SKM-1 (cell line): Measurements from ENCODE around the gene RALY.

ENCODE experiments used
- DNase-seq: peaks from one replicate; lab custom pipeline; 2025; ENCODE audit not compliant: unreplicated experiment; lab: John Stamatoyannopoulos, UW

Gene RALY

GRCh38 chr20:33993576-33994221, at the start of gene RALY:
RALY (plus strand) TSS chr20:33993911; CDS start chr20:34072075, 78,164 bp downstream.
- peak; percentile 98 for DNase-seq

DNA sequence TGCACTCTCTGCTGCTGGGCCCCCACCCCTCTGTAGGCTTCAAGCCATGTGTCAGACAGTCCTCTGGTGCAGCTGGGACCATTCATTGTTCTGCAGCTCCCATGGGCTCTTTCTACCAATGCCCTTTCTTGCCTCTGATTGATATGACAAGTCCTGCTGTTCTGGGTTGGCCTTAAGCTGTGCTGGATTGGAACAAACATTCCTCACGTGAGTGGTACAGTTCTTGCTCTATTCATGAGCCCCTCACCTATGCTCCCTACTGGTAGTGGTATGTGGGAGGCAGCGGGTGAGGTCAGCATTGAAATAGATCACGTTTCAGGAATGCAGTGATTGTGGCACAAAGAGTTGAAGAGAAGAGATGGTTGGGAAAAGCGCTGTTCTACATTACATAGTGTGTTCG, 48.8 kb upstream of the RALY start:
- DNase-seq: no peak

DNA sequence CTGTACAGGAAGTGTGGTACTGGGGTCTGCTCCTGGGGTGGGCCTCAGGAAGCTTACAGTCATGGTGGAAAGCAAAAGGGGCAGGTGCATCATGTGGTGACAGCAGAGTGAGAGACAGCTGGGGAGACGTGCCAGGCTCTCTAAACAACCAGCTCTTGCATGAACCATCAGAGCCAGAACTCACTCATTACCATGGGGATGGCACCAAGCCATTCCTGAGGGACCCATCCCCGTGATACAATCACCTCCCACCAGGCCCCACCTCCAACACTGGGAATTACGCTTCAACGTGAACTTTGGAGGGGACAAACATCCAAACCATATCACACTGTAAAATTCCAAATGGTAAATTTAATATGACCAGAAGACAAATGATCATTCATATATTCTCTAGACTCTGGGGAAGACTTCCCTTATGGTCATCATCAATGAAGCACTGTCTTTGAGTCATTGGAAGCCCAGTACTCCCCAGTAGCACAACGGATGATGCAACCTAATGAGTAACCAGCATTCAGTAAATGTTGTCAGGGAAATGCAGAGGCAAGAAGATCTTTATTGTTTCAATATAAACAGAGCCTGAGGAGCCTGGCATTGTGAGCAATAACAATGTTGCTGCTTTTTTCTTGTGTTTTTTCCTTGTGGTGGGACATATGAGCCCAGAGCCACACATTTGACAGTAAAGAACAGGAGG, 48.2 kb upstream of the RALY start:
- DNase-seq: no peak

DNA sequence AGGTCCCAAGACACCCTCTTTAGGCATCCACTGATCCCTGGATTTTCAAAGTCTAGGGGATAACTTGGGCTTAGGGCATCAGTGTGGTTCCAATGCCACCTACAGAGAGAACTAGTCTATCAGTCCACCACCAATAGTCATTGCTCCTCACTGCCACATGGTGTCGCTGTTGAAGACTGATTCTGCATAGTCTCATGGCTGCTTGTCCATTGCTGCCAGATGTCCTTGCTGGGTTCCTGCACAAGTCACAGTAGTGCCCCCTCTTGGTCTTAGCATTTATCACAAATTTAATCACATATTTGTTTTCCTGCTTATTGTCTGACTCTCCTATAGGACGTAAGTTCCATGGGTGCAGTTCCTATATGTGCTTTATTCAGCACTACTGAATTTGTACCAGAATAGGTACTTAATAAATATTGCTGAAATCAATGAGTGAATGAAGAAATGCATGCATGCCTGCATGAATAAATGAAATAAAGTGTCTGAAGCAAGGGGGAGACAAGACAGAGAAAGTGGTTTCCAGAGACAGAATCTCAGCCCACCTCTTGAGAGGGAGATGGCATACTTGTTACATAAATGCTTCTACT, 45.9 kb upstream of the RALY start:
- peak; percentile 45 for DNase-seq

DNA sequence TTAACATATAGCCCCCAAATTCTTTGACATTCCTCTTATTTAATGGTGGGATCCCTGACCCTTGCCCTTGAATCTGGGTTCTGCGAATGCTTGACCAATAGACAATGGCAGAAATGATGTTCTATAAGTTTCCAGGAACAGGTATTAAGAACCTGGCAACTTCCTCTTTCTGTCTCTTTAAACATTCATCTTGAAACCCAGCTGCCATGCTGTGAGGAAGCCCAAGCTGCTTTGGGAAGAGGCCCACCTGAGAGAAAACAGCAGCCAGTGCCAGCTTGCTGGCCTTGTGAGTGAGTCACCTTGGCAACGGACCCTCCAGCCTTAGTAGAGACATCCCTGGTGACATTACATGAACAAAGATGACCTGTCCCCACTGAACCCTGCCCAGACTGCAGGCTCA, 45.2 kb upstream of the RALY start:
- no peak for DNase-seq

DNA sequence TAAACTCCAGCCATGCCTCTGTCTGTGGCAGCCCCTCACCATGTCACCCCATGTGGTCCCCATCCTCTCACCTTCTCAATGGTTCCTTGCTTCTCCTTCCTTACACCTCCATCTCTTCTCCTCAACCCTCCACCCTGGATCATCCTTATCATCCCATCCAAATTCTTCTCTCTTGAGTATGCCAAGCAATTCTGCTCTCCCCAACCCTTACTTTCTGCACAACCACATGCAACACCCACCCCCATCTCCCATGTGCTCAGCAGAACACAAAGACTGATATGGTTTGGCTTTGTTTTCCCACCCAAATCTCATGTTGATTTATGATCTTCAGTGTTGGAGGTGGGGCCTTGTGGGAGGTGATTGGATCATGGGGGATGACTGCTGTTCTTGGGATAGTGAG, 42.5 kb upstream of the RALY start:
- DNase-seq: no peak

GRCh38 chr20:33954504-33954903, 39.2 kb upstream of the RALY start:
- no peak for DNase-seq

DNA sequence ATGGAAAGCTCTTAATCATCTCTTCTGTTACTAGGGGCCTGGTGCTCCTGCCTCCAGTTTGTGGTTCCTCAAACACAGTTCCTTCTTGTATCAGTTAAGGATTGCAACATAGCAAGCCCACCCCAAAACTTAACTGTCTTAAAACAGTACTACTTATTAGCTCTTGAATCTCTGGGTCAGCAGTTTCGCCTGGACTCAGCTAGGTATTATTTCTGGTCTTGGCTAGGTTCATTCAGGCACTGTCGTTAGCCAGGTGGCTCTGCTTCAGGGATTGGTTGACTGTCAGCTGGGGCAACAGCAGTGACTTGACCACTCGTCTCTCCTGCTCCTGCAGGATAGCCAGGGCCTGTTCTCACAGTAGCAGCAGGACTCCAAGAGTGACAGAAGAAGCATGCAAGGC, 30.0 kb upstream of the RALY start:
- DNase-seq: no peak

- DNase-seq: no peak
Measured at GRCh38 chr20:33964441-33964840, 29.3 kb upstream of the RALY start.

DNA sequence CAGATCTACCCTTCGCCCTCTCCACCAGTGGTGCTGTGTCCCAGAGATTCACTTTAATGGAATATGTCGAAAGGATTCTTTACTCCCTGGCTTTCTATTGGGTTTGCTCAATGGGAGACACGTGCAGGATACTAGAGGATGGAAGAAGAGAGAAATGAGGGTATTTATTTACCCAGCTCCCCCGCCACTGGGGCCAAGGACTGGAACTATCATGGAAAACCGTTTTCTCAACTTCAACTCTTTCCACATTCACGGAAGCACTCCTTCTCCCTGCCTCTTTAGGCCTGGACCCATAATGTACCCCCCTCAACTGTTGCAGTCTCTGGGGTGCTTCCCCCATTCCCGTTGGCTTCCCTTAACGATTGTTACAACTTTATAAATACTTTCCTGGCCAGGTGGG, 26.6 kb upstream of the RALY start:
- no peak for DNase-seq

GRCh38 chr20:33969563-33969962, 24.1 kb upstream of the RALY start:
- no peak for DNase-seq

- DNase-seq: no peak
Measured at GRCh38 chr20:33970229-33970628, 23.5 kb upstream of the RALY start.

- no peak for DNase-seq
Measured at GRCh38 chr20:33971147-33971975, 22.4 kb upstream of the RALY start.

- DNase-seq: no peak
Measured at GRCh38 chr20:33976959-33977358, 16.8 kb upstream of the RALY start.

DNA sequence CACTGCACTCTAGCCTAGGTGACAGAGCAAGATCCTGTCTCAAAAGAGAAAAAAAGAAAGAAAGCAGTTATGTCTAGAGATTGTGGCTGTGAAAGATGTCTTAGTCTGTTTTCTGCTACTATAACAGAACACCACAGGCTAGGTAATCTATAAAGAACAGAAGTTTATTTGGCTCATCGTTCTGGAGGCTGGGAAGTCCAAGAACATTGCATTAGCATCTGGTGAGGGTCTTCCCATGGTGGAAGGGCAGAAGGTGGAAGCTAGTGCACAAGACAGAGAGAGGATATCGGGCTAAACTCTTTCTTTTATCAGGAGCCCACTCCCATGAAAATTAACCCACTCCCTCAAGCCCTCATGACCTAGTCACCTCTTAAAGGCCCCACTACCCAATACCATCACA, 16.2 kb upstream of the RALY start:
- DNase-seq: no peak

DNA sequence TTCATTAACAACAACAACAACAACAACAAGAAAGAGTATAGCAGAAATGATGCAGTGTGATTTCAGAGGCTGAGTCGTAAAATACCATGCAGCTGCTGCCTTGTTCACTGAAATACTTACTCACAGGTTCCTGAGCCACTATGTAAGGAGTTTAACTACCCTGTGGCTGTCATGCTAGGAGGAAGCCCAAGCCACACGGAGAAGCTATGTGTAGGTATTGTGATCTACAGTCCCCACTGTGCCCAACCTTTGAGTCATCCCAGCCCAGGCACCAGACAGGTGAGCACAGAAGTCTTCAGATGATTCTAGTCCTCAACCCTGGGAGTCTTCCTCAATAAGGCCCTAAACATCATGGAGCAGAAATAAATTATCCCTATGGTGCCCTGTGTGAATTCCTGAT, 14.6 kb upstream of the RALY start:
- DNase-seq: no peak

- DNase-seq: no peak
Measured at GRCh38 chr20:33981347-33981746, 12.4 kb upstream of the RALY start.

DNA sequence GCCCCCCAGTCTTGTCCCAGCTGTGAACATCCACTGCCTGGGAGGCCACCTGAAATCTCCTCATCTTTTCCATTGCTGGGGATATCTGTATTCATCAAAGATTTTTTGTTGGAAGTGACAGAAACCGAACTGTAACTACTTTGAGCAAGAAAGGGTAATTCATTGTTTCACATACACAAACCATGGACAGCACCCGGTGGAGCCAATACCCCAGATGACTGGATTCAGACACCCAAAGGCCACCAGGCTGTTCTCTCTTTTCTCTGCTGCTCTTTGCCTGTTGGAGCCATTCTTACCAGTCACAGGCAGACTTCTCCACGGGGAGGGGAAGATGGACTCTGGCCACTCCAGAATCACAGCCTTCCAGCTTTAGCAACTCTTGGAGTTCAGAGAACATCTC, 11.7 kb upstream of the RALY start:
- no peak for DNase-seq

DNA sequence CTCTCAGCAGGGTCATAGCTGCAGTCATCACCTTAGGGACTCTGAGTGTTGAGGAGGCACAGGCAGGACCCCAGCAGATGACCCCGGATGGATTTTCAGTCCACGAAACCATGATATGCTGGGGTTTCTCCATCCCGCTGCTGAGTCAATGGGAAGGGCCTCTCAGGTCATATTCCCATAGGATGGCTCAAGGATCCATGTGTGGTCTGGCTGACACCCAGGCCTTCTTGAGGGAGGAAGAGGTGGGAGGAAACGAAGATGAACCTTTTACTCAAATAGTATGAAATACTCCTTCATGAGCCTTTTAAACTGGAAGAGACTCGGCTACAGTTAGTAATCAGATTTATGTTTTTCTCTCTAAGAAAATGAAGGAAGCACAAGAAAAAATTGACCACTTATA, 10.3 kb upstream of the RALY start:
- no peak for DNase-seq

DNA sequence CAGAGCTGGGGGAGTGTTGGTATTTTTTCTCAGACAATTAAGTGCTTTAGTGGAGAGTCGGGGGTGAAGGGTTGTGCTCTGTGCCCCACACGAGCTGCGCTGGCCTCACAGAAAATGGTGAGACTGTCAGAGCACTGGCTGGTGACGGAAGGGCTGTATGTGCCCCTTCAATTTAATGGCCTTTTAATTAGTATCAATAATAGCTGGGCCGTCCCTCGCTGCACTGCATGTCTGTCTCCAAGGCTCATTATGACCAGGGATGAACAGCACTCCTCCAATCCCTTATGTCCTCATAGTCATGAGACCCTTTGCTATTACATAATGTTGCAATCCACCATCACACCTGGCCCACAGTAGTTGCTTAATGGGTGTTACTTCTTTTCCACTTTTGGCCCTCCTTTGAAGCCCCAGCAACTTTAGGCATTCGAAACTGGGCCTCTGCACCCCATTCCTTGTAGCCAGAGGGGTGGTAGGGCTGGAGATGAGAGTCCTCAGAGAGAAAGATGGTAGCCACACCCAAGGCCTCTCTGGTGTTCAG, 9.5 kb upstream of the RALY start:
- no peak for DNase-seq

- no peak for DNase-seq
Measured at GRCh38 chr20:33985280-33985679, 8.4 kb upstream of the RALY start.
